ENCODE results near the gene MRPL44.

Gene MRPL44

GRCh38 chr2:223967981-223968380, 10.7 kb downstream of the MRPL44 start:
- Histone ChIP-seq H3K4me2 (ENCODE audit: low read length) (no peak overlapping the region), H3K4me3 (ENCODE audit: low read depth, low read length, poor library complexity, severe bottlenecking) (no peak overlapping the region), H4K20me1 (ENCODE audit: insufficient read depth, low read length) (no peaks in the 10 kb centered on the region), H3K9me2 (ENCODE audit: low read depth, low read length) (no peaks in the 10 kb centered on the region), H3K36me3 (ENCODE audit: insufficient read depth, low read length) (peaks cover 55% of the 10 kb centered on the region), H3F3A (ENCODE audit: insufficient read depth, low read length) (peaks cover 4% of the 10 kb centered on the region; the same call in 1 of the 2 replicates), H3K27me3 (ENCODE audit: insufficient read depth, low read length) (no peaks in the 10 kb centered on the region), H3K4me1 (ENCODE audit: insufficient read depth, low read length, severe bottlenecking) (no peaks in the 10 kb centered on the region), H2AFZ (ENCODE audit: low read length) (no peak overlapping the region), H3K9me3 (ENCODE audit: low read length) (no peaks in the 10 kb centered on the region), H3K79me2 (ENCODE audit: insufficient read depth, low read length) (peaks cover 17% of the 10 kb centered on the region), H3K9ac (ENCODE audit: low read length) (no peak overlapping the region), H3K27ac (ENCODE audit: low read depth, low read length, poor library complexity, severe bottlenecking) (no peak overlapping the region)
- TF ChIP-seq, protein P1, sequence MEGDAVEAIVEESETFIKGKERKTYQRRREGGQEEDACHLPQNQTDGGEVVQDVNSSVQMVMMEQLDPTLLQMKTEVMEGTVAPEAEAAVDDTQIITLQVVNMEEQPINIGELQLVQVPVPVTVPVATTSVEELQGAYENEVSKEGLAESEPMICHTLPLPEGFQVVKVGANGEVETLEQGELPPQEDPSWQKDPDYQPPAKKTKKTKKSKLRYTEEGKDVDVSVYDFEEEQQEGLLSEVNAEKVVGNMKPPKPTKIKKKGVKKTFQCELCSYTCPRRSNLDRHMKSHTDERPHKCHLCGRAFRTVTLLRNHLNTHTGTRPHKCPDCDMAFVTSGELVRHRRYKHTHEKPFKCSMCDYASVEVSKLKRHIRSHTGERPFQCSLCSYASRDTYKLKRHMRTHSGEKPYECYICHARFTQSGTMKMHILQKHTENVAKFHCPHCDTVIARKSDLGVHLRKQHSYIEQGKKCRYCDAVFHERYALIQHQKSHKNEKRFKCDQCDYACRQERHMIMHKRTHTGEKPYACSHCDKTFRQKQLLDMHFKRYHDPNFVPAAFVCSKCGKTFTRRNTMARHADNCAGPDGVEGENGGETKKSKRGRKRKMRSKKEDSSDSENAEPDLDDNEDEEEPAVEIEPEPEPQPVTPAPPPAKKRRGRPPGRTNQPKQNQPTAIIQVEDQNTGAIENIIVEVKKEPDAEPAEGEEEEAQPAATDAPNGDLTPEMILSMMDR (IDR thresholded peaks at IDR 0.05; ENCODE audit: low read length) = no peak
- TF ChIP-seq EZH2 (IDR thresholded peaks at IDR 0.05; ENCODE audit: borderline replicate concordance, low read length) = no peak

DNA sequence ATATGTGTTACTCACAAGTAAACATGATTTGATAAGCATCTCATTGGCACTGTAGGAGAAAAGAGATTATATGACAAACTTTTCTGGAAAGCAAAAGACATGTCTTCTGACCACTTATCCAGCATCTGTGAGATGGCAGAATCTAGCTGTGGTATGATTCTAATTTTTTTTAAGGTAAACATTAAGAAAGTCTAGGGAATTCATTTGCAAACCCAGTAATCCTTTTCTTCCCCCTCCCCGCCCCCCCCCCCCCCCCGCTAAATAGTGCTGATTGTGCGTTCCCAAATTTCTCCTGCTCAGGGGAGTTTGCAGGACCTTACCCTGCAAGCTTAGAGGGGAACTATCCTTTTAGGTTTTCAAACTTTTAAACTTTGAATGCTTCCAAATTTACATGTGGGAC, 12.1 kb downstream of the MRPL44 start:
- Histone ChIP-seq H3K79me2 (ENCODE audit: insufficient read depth, low read length) (peaks cover 7% of the 10 kb centered on the region; the same call in 1 of the 2 replicates), H3K27ac (ENCODE audit: low read depth, low read length, poor library complexity, severe bottlenecking) (no peak overlapping the region), H3K9ac (ENCODE audit: low read length) (no peak overlapping the region), H3K27me3 (ENCODE audit: insufficient read depth, low read length) (no peaks in the 10 kb centered on the region), H3K4me2 (ENCODE audit: low read length) (no peak overlapping the region), H3K4me3 (ENCODE audit: low read depth, low read length, poor library complexity, severe bottlenecking) (no peak overlapping the region), H3K9me2 (ENCODE audit: low read depth, low read length) (no peaks in the 10 kb centered on the region), H3K9me3 (ENCODE audit: low read length) (no peaks in the 10 kb centered on the region), H3K36me3 (ENCODE audit: insufficient read depth, low read length) (peaks cover 41% of the 10 kb centered on the region), H3K4me1 (ENCODE audit: insufficient read depth, low read length, severe bottlenecking) (no peaks in the 10 kb centered on the region), H2AFZ (ENCODE audit: low read length) (no peak overlapping the region), H3F3A (ENCODE audit: insufficient read depth, low read length) (peaks cover 4% of the 10 kb centered on the region; the same call in 1 of the 2 replicates), H4K20me1 (ENCODE audit: insufficient read depth, low read length) (no peaks in the 10 kb centered on the region)
- TF ChIP-seq, protein P1 (IDR thresholded peaks at IDR 0.05; ENCODE audit: low read length) = no peak
- no peak for TF ChIP-seq EZH2 (IDR thresholded peaks at IDR 0.05; ENCODE audit: borderline replicate concordance, low read length)

DNA sequence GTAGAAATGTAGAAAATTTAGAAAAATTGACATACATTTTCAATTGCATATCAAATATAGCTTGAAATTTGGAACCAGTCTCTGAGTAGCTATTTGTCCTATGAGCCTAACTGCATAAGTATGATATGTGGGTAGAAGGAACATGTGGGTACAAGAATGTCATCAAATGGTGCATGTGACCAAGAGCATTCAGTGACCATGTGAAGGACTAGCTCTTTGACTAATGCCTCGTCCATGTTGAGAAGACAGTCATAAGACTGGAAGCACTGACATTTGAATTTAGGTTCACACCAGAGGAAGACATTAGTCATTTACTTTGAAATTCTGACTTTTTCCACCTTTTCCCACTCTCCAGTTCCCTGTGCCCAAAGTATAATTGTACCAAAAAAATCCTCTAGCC, 12.6 kb downstream of the MRPL44 start:
- Histone ChIP-seq H3K9ac (ENCODE audit: low read length) (no peak overlapping the region), H2AFZ (ENCODE audit: low read length) (no peak overlapping the region), H3K4me3 (ENCODE audit: low read depth, low read length, poor library complexity, severe bottlenecking) (no peak overlapping the region), H3K4me2 (ENCODE audit: low read length) (no peak overlapping the region), H3K79me2 (ENCODE audit: insufficient read depth, low read length) (peaks cover 7% of the 10 kb centered on the region; the same call in 1 of the 2 replicates), H3K4me1 (ENCODE audit: insufficient read depth, low read length, severe bottlenecking) (no peaks in the 10 kb centered on the region), H3K27ac (ENCODE audit: low read depth, low read length, poor library complexity, severe bottlenecking) (no peak overlapping the region), H3K27me3 (ENCODE audit: insufficient read depth, low read length) (no peaks in the 10 kb centered on the region), H3F3A (ENCODE audit: insufficient read depth, low read length) (peaks cover 4% of the 10 kb centered on the region; the same call in 1 of the 2 replicates), H3K36me3 (ENCODE audit: insufficient read depth, low read length) (peaks cover 36% of the 10 kb centered on the region), H3K9me3 (ENCODE audit: low read length) (no peaks in the 10 kb centered on the region), H4K20me1 (ENCODE audit: insufficient read depth, low read length) (no peaks in the 10 kb centered on the region), H3K9me2 (ENCODE audit: low read depth, low read length) (no peaks in the 10 kb centered on the region)
- TF ChIP-seq EZH2 (IDR thresholded peaks at IDR 0.05; ENCODE audit: borderline replicate concordance, low read length) = no peak

All from OCI-LY1 (cell line).